Measurements from ENCODE around the gene TMEM39B. TPM values are rescaled to one million over a fixed set of nuclear protein-coding genes. Genes with fewer than 3 reads are reported as not detected.

TMEM39B gene
- total RNA-seq (2013) = 4.9 TPM
- polyA plus RNA-seq (10 to 100 TPM in 1 of 3 donors, 1 to 10 TPM in 2; 3.3 to 30.6 (median 3.4) TPM), polyA minus RNA-seq (6.7 and 10.9 TPM in 2 replicates), total RNA-seq (1.8 to 9.1 (median 6.4) reads per million in 11 experiments)

GRCh38 chr1:32072622-32073298 is at the start of gene TMEM39B:
Gene TMEM39B, plus strand, starts transcription at chr1:32072939. Its CDS starts 109 bp downstream, at chr1:32073048.
- Histone ChIP-seq H3K27ac (ENCODE audit: low read depth in 1 of 2, low read length in 2 of 2) (peak within 1 kb of the TSS; percentile 77 to 81), H3K4me1 (ENCODE audit: control insufficient read depth in 1 of 2, insufficient read depth in 2 of 2, low read length in 2 of 2) (peaks cover 41 to 58% of the 10 kb centered on the region in 2 donors), H2AFZ (ENCODE audit: insufficient read depth, low read depth, low read length, poor library complexity, severe bottlenecking) (peak within 1 kb of the TSS; percentile 94), H4K20me1 (ENCODE audit: insufficient read depth, low read length) (peaks cover 17% of the 10 kb centered on the region), H3K9me3 (replicated peaks in 1 of 2; ENCODE audit: control insufficient read depth in 1 of 2, insufficient read depth in 1 of 2, low read length in 2 of 2) (no peaks in the 10 kb centered on the region), H3K27me3 (ENCODE audit: control insufficient read depth in 2 of 2, insufficient read depth in 2 of 2, low read length in 2 of 2) (no peaks in the 10 kb centered on the region), H3K36me3 (replicated peaks in 1 of 2; ENCODE audit: control insufficient read depth in 1 of 2, insufficient read depth in 2 of 2, low read length in 2 of 2) (peaks cover 16 to 26% of the 10 kb centered on the region in 2 donors), H3K9ac (ENCODE audit: insufficient read depth, low read length, poor library complexity, severe bottlenecking) (peak within 1 kb of the TSS; percentile 72), H3K79me2 (ENCODE audit: insufficient read depth, low read length) (peaks cover 25% of the 10 kb centered on the region), H3K4me3 (replicated peaks in 1 of 3; ENCODE audit: low read depth in 2 of 3, low read length in 3 of 3) (peak within 1 kb of the TSS; percentile 59 to 97 (median 86)), H3K4me2 (replicated peaks; ENCODE audit: extremely low read depth, low read length, poor library complexity, severe bottlenecking) (peak within 1 kb of the TSS; percentile 78)
- peaks cover 55% of the 10 kb centered on the region for H3K4me1 Mint-ChIP-seq
- peaks cover 23 to 24% of the 10 kb centered on the region in 2 donors for H3K36me3 Mint-ChIP-seq
- under 1% methylated on average over 60 of the region's 67 CpGs for WGBS (ENCODE audit: insufficient coverage)
- intact Hi-C loops (cut with micrococcal nuclease) = loop anchor here (2.0 to 5.0 kb wide), 2 partner anchors 35 to 36 kb away; partner anchors contain the start of gene KPNA6 (in 2 of the 2)
- no peak for TF ChIP-seq CTCF (IDR thresholded peaks at IDR 0.05)
- DNase-seq = peak; percentile 84 to 88 (median 85)
- peaks cover 3 to 13% (median 5%) of the 10 kb centered on the region in 3 donors for H3K27me3 Mint-ChIP-seq (ENCODE audit: low read depth in 3 of 3)
- peaks cover 0 to 4% (median 0%) of the 10 kb centered on the region in 7 donors for H3K9me3 Mint-ChIP-seq
- peak within 1 kb of the TSS; percentile 90 to 97 (median 95) for H3K27ac Mint-ChIP-seq
- H3K4me3 Mint-ChIP-seq = peak within 1 kb of the TSS; percentile 92 to 97

DNA sequence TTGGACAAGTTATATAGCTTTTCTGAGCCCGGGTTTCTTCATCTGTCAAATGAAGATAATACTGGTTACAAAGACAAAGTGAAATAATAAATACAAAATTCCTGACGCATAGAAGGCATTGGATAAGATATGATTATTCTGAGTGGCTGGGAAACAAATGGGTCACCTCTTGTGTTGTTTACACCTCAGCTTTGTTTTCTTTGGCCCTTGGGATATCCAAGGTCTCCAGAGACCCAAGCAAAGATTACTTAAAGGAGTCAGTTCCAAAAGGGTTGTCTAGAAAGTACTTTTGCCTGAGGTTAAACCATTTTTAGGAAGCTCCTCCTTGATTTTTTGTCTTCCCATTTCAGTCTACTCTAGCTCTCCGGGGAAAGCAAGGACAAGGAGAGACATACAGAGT is 49.4 kb upstream of the TMEM39B start:
- Histone ChIP-seq H3K4me2 (replicated peaks; ENCODE audit: extremely low read depth, low read length, poor library complexity, severe bottlenecking) (no peak overlapping the region), H4K20me1 (ENCODE audit: insufficient read depth, low read length) (peaks cover 100% of the 10 kb centered on the region), H3K27me3 (ENCODE audit: control insufficient read depth in 2 of 2, insufficient read depth in 2 of 2, low read length in 2 of 2) (no peaks in the 10 kb centered on the region), H2AFZ (ENCODE audit: insufficient read depth, low read depth, low read length, poor library complexity, severe bottlenecking) (no peak overlapping the region), H3K4me1 (ENCODE audit: control insufficient read depth in 1 of 2, insufficient read depth in 2 of 2, low read length in 2 of 2) (peaks cover 20 to 37% of the 10 kb centered on the region in 2 donors), H3K4me3 (replicated peaks in 1 of 3; ENCODE audit: low read depth in 2 of 3, low read length in 3 of 3) (no peak overlapping the region), H3K27ac (ENCODE audit: low read depth in 1 of 2, low read length in 2 of 2) (peak overlapping the region in 1 of 2 donors; percentile 30), H3K9ac (ENCODE audit: insufficient read depth, low read length, poor library complexity, severe bottlenecking) (no peak overlapping the region), H3K36me3 (replicated peaks in 1 of 2; ENCODE audit: control insufficient read depth in 1 of 2, insufficient read depth in 2 of 2, low read length in 2 of 2) (peaks cover 3 to 44% of the 10 kb centered on the region in 2 donors), H3K79me2 (ENCODE audit: insufficient read depth, low read length) (peaks cover 100% of the 10 kb centered on the region), H3K9me3 (replicated peaks in 1 of 2; ENCODE audit: control insufficient read depth in 1 of 2, insufficient read depth in 1 of 2, low read length in 2 of 2) (no peaks in the 10 kb centered on the region)
- WGBS (ENCODE audit: insufficient coverage) = no CpG with 5 or more reads among the region's 3 CpGs
- Mint-ChIP-seq H3K27me3 (ENCODE audit: low read depth in 3 of 3) (no peaks in the 10 kb centered on the region), H3K27ac (peak overlapping the region in 2 of 7 donors; percentile 34 to 48), H3K36me3 (peaks cover 4 to 38% of the 10 kb centered on the region in 2 donors), H3K4me1 (peaks cover 31% of the 10 kb centered on the region), H3K4me3 (no peak overlapping the region), H3K9me3 (no peaks in the 10 kb centered on the region)
- intact Hi-C loops (cut with micrococcal nuclease) = no loop called here
- no peak for TF ChIP-seq CTCF (IDR thresholded peaks at IDR 0.05)
- DNase-seq = no peak

Data from CD14-positive monocyte (primary cell).